ENCODE data around the gene TWSG1.

DNA sequence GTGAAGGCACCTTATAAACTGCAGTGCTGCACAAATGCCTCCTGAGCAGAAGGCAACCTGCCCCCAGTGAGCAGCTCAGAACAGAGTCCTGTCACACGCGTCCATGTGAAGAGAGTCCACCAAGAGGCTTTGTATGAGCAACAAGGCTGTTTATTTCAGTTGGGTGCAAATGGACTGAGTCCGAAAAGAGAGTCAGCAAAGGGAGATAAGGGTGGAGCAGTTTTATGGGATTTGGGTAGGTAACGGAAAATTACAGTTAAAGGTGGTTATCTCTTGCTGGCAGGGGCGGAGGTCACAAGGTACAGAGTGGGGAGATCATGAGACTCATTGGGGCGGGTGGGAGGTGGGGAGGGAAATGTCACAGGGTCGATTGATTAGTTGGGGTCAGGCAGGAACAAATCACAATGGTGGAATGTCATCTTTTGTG lies 87.3 kb downstream of the TWSG1 start:
- TF ChIP-seq, protein P1, sequence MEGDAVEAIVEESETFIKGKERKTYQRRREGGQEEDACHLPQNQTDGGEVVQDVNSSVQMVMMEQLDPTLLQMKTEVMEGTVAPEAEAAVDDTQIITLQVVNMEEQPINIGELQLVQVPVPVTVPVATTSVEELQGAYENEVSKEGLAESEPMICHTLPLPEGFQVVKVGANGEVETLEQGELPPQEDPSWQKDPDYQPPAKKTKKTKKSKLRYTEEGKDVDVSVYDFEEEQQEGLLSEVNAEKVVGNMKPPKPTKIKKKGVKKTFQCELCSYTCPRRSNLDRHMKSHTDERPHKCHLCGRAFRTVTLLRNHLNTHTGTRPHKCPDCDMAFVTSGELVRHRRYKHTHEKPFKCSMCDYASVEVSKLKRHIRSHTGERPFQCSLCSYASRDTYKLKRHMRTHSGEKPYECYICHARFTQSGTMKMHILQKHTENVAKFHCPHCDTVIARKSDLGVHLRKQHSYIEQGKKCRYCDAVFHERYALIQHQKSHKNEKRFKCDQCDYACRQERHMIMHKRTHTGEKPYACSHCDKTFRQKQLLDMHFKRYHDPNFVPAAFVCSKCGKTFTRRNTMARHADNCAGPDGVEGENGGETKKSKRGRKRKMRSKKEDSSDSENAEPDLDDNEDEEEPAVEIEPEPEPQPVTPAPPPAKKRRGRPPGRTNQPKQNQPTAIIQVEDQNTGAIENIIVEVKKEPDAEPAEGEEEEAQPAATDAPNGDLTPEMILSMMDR (IDR thresholded peaks at IDR 0.05) = no peak
- TF ChIP-seq POLR2AphosphoS5 (IDR thresholded peaks at IDR 0.05) (no peak), POLR2A (IDR thresholded peaks at IDR 0.05) (no peak)
